Activated T-cell treated with anti-CD3 and anti-CD28 coated beads, Interleukin-2, amount 50 U/mL, for 24 hours (primary cell): ENCODE results near the gene GART.

Experiments used
- DNase-seq: peaks from one replicate; pipeline ENCODE4 v3.0.0-alpha.2; 2020
- H3K27ac Mint-ChIP-seq: 2 replicates; pipeline ENCODE4 v1.8.0; 2020; ENCODE audit warnings: mild to moderate bottlenecking, mixed read lengths
- H3K27me3 Mint-ChIP-seq: 2 replicates; pipeline ENCODE4 v1.8.0; 2020; ENCODE audit warnings: mixed read lengths
- H3K36me3 Mint-ChIP-seq: 2 replicates; pipeline ENCODE4 v1.8.0; 2020; ENCODE audit warnings: low read depth, mixed read lengths
- H3K4me1 Mint-ChIP-seq: 2 replicates; pipeline ENCODE4 v1.8.0; 2020; ENCODE audit warnings: low read depth, mixed read lengths
- H3K4me3 Mint-ChIP-seq: 2 replicates; pipeline ENCODE4 v1.8.0; 2020; ENCODE audit warnings: mild to moderate bottlenecking, moderate library complexity, mixed read lengths
- H3K9me3 Mint-ChIP-seq: 2 replicates; pipeline ENCODE4 v1.8.0; 2020; ENCODE audit warnings: mixed read lengths

GART gene

GRCh38 chr21:33544451-33545195 lies 2.7 kb upstream of the GART start:
- Mint-ChIP-seq H3K36me3 (peaks cover 88% of the 10 kb centered on the region), H3K4me3 (peak overlapping the region; percentile 96), H3K4me1 (peaks cover 38% of the 10 kb centered on the region), H3K27me3 (no peaks in the 10 kb centered on the region), H3K9me3 (no peaks in the 10 kb centered on the region), H3K27ac (peak overlapping the region; percentile 100)
- DNase-seq = no peak

GRCh38 chr21:33543505-33544129 lies 1.7 kb upstream of the GART start:
- no peaks in the 10 kb centered on the region for H3K9me3 Mint-ChIP-seq
- peaks cover 43% of the 10 kb centered on the region for H3K4me1 Mint-ChIP-seq
- no peak for DNase-seq
- no peaks in the 10 kb centered on the region for H3K27me3 Mint-ChIP-seq
- peak overlapping the region; percentile 100 for H3K27ac Mint-ChIP-seq
- H3K4me3 Mint-ChIP-seq = peak overlapping the region; percentile 96
- peaks cover 88% of the 10 kb centered on the region for H3K36me3 Mint-ChIP-seq

- peak within 1 kb of the TSS; percentile 96 for H3K4me3 Mint-ChIP-seq
- H3K9me3 Mint-ChIP-seq = no peaks in the 10 kb centered on the region
- peak within 1 kb of the TSS; percentile 100 for H3K27ac Mint-ChIP-seq
- H3K36me3 Mint-ChIP-seq = peaks cover 88% of the 10 kb centered on the region
- H3K4me1 Mint-ChIP-seq = peaks cover 36% of the 10 kb centered on the region
- peak; percentile 95 for DNase-seq
- H3K27me3 Mint-ChIP-seq = no peaks in the 10 kb centered on the region
These were observed 955 bp upstream of the GART start, which contains the start of gene SON for GRCh38 chr21:33542640-33543504. Gene SON, plus strand, starts transcription at chr21:33543038. Its CDS starts 55 bp downstream, at chr21:33543093.

GRCh38 chr21:33541105-33541711 lies 709 bp downstream of the GART start:
- H3K27ac Mint-ChIP-seq = peak overlapping the region; percentile 100
- peak; percentile 45 for DNase-seq
- H3K36me3 Mint-ChIP-seq = peaks cover 91% of the 10 kb centered on the region
- H3K27me3 Mint-ChIP-seq = no peaks in the 10 kb centered on the region
- H3K9me3 Mint-ChIP-seq = no peaks in the 10 kb centered on the region
- peak overlapping the region; percentile 96 for H3K4me3 Mint-ChIP-seq
- peaks cover 41% of the 10 kb centered on the region for H3K4me1 Mint-ChIP-seq

GRCh38 chr21:33540711-33541104 lies 1.2 kb downstream of the GART start:
- Mint-ChIP-seq H3K4me1 (peaks cover 37% of the 10 kb centered on the region), H3K27me3 (no peaks in the 10 kb centered on the region), H3K36me3 (peaks cover 91% of the 10 kb centered on the region), H3K4me3 (peak overlapping the region; percentile 96), H3K27ac (peak overlapping the region; percentile 100), H3K9me3 (no peaks in the 10 kb centered on the region)
- DNase-seq = no peak

- Mint-ChIP-seq H3K4me1 (peaks cover 33% of the 10 kb centered on the region), H3K4me3 (peak overlapping the region; percentile 96), H3K36me3 (peaks cover 95% of the 10 kb centered on the region), H3K27ac (no peak overlapping the region), H3K9me3 (no peaks in the 10 kb centered on the region), H3K27me3 (no peaks in the 10 kb centered on the region)
- DNase-seq = no peak
These were observed 2.3 kb downstream of the GART start for GRCh38 chr21:33539616-33540015.

GRCh38 chr21:33537212-33537611 lies 4.7 kb downstream of the GART start:
- H3K27me3 Mint-ChIP-seq = no peaks in the 10 kb centered on the region

GRCh38 chr21:33531007-33531406 lies 10.9 kb downstream of the GART start:
- DNase-seq = no peak
- Mint-ChIP-seq H3K36me3 (peaks cover 97% of the 10 kb centered on the region), H3K27ac (no peak overlapping the region), H3K4me1 (peaks cover 3% of the 10 kb centered on the region), H3K27me3 (no peaks in the 10 kb centered on the region), H3K4me3 (no peak overlapping the region), H3K9me3 (no peaks in the 10 kb centered on the region)

More at GRCh38 chr21:33537212-33537611, 4.7 kb downstream of the GART start:
- DNase-seq = no peak
- Mint-ChIP-seq H3K4me1 (peaks cover 34% of the 10 kb centered on the region), H3K36me3 (peaks cover 95% of the 10 kb centered on the region), H3K9me3 (no peaks in the 10 kb centered on the region), H3K27ac (no peak overlapping the region), H3K4me3 (no peak overlapping the region)

GRCh38 chr21:33522953-33523349 lies 19.0 kb downstream of the GART start:
- Mint-ChIP-seq H3K4me3 (no peak overlapping the region), H3K9me3 (no peaks in the 10 kb centered on the region), H3K27ac (no peak overlapping the region), H3K27me3 (no peaks in the 10 kb centered on the region), H3K4me1 (no peaks in the 10 kb centered on the region), H3K36me3 (peaks cover 88% of the 10 kb centered on the region)
- no peak for DNase-seq

- peaks cover 88% of the 10 kb centered on the region for H3K36me3 Mint-ChIP-seq
- H3K4me1 Mint-ChIP-seq = no peaks in the 10 kb centered on the region
- H3K4me3 Mint-ChIP-seq = no peak overlapping the region
- no peak overlapping the region for H3K27ac Mint-ChIP-seq
- H3K9me3 Mint-ChIP-seq = no peaks in the 10 kb centered on the region
- DNase-seq = no peak
- no peaks in the 10 kb centered on the region for H3K27me3 Mint-ChIP-seq
These were observed 19.5 kb downstream of the GART start for GRCh38 chr21:33522297-33522952.

GRCh38 chr21:33518899-33519298 lies 23.0 kb downstream of the GART start:
- no peak overlapping the region for H3K4me3 Mint-ChIP-seq
- no peak for DNase-seq
- H3K4me1 Mint-ChIP-seq = peaks cover 12% of the 10 kb centered on the region
- no peaks in the 10 kb centered on the region for H3K9me3 Mint-ChIP-seq
- H3K27me3 Mint-ChIP-seq = no peaks in the 10 kb centered on the region
- peak overlapping the region; percentile 41 for H3K27ac Mint-ChIP-seq
- H3K36me3 Mint-ChIP-seq = peaks cover 89% of the 10 kb centered on the region

GRCh38 chr21:33514229-33514628 lies 27.7 kb downstream of the GART start:
- peaks cover 88% of the 10 kb centered on the region for H3K36me3 Mint-ChIP-seq
- peaks cover 12% of the 10 kb centered on the region for H3K4me1 Mint-ChIP-seq
- no peak overlapping the region for H3K4me3 Mint-ChIP-seq
- no peaks in the 10 kb centered on the region for H3K9me3 Mint-ChIP-seq
- DNase-seq = no peak
- H3K27ac Mint-ChIP-seq = peak overlapping the region; percentile 27
- H3K27me3 Mint-ChIP-seq = no peaks in the 10 kb centered on the region

GRCh38 chr21:33512481-33512880 lies 29.4 kb downstream of the GART start:
- Mint-ChIP-seq H3K27me3 (no peaks in the 10 kb centered on the region), H3K4me3 (no peak overlapping the region), H3K4me1 (peaks cover 12% of the 10 kb centered on the region), H3K9me3 (no peaks in the 10 kb centered on the region), H3K27ac (no peak overlapping the region), H3K36me3 (peaks cover 88% of the 10 kb centered on the region)
- DNase-seq = no peak

- no peak overlapping the region for H3K27ac Mint-ChIP-seq
- H3K36me3 Mint-ChIP-seq = peaks cover 87% of the 10 kb centered on the region
- H3K9me3 Mint-ChIP-seq = no peaks in the 10 kb centered on the region
- peaks cover 12% of the 10 kb centered on the region for H3K4me1 Mint-ChIP-seq
- no peak overlapping the region for H3K4me3 Mint-ChIP-seq
- H3K27me3 Mint-ChIP-seq = no peaks in the 10 kb centered on the region
- no peak for DNase-seq
These were observed 30.3 kb downstream of the GART start for GRCh38 chr21:33511639-33512038.
